A549 (cell line): ENCODE data around the gene PIK3R6. TPM values are rescaled to one million over a fixed set of nuclear protein-coding genes. Genes with fewer than 3 reads are reported as not detected.

Experiments used
- ATAC-seq, 2 experiments: fragments of 200-7000 bp in 1 of 2; fragments of >200 bp in 1 of 2; cut with Nextera tagmentation in 1 of 2; cut with Tn5 transposase in 1 of 2; 3 replicates each; pipeline versions ENCODE4 v1.8.0 to v1.9.1; 2018 to 2020; ENCODE audit warnings: mild to moderate bottlenecking in 1 of 2, moderate library complexity in 1 of 2
- CTCF ChIA-PET: fragments of 300-600 bp; sonication (Branson Sonifier 250); formaldehyde crosslinking; extraction: SDS; loops from one replicate; lab custom pipeline; 2021; ENCODE audit warnings: antibody characterized with exemption, inconsistent platforms; lab: Yijun Ruan, JAX
- POLR2A ChIA-PET: fragments of 350-600 bp; formaldehyde crosslinking; extraction: SDS; loops from one replicate; lab custom pipeline; 2021; ENCODE audit warnings: antibody characterized with exemption, inconsistent platforms; lab: Yijun Ruan, JAX
- DNase-seq, 2 experiments: peaks; one replicate each; pipeline versions ENCODE4 v3.0.0 to v3.0.0-alpha.2; 2011 to 2016; ENCODE audit warnings: low read depth in 1 of 2, low spot score in 1 of 2
- FAIRE-seq: peaks from 2 replicates; lab custom pipeline; 2011; peaks lifted over from hg19 to GRCh38; lab: Jason Lieb, UNC
- H3K27ac ChIP-seq, 2 experiments: fragments of >200 bp; sonication (Bioruptor Twin); formaldehyde crosslinking; 3 replicates each; pipeline ENCODE4 v1.5.1; 2016 to 2017
- H3K4me1 ChIP-seq: fragments of >200 bp; sonication (Bioruptor Twin); formaldehyde crosslinking; 3 replicates; pipeline ENCODE4 v1.6.1; 2016
- H3K4me2 ChIP-seq: fragments of >200 bp; sonication (Bioruptor Twin); formaldehyde crosslinking; 3 replicates; pipeline ENCODE4 v1.6.1; 2016
- H3K4me3 ChIP-seq: fragments of >200 bp; sonication (Bioruptor Twin); formaldehyde crosslinking; 3 replicates; pipeline ENCODE4 v1.5.1; 2016
- H3K9me3 ChIP-seq: fragments of >200 bp; sonication (Bioruptor Twin); formaldehyde crosslinking; 3 replicates; pipeline ENCODE4 v1.6.1; 2016
- ATOH8 ChIP-seq: fragments of 250-450 bp; sonication (Bioruptor Pico); IDR thresholded peaks from 2 replicates; pipeline ENCODE4 v1.5.0; 2020; ENCODE audit warnings: low read depth, mild to moderate bottlenecking, moderate library complexity
- BCL3 ChIP-seq: fragments of >200 bp; sonication (Bioruptor Twin); formaldehyde crosslinking; IDR thresholded peaks from 3 replicates; pipeline ENCODE4 v1.6.1; 2016
- CHD4 ChIP-seq: fragments of 200-600 bp; sonication (generic); IDR thresholded peaks from 2 replicates; pipeline ENCODE4 v1.6.1; 2016; ENCODE audit warnings: antibody characterized with exemption, mild to moderate bottlenecking, borderline replicate concordance
- CTCF ChIP-seq: fragments of >200 bp; sonication (Bioruptor Twin); formaldehyde crosslinking; IDR thresholded peaks from 3 replicates; pipeline ENCODE4 v1.5.1; 2016
- E2F6 ChIP-seq: IDR thresholded peaks from 2 replicates; pipeline ENCODE4 v1.6.1; 2012; ENCODE audit warnings: low read depth, borderline replicate concordance
- EHF ChIP-seq: fragments of 250-450 bp; sonication (Bioruptor Pico); IDR thresholded peaks from 2 replicates; pipeline ENCODE4 v1.5.0; 2020; ENCODE audit warnings: mild to moderate bottlenecking
- FOSB ChIP-seq: fragments of 250-450 bp; sonication (Bioruptor Pico); IDR thresholded peaks from 2 replicates; pipeline ENCODE4 v1.5.0; 2020; ENCODE audit warnings: mild to moderate bottlenecking, moderate library complexity
- GATA3 ChIP-seq: IDR thresholded peaks from 2 replicates; pipeline ENCODE4 v1.6.1; 2012; ENCODE audit warnings: borderline replicate concordance
- HDAC2 ChIP-seq: fragments of 200-600 bp; sonication (generic); IDR thresholded peaks from 2 replicates; pipeline ENCODE4 v1.6.1; 2016
- HOXA7 ChIP-seq: fragments of 250-450 bp; sonication (Bioruptor Pico); IDR thresholded peaks from 2 replicates; pipeline ENCODE4 v1.5.0; 2020; ENCODE audit warnings: mild to moderate bottlenecking, moderate library complexity
- HOXB13 ChIP-seq: fragments of 250-450 bp; sonication (Bioruptor Pico); IDR thresholded peaks from 2 replicates; pipeline ENCODE4 v1.5.0; 2020; ENCODE audit warnings: low read depth, mild to moderate bottlenecking, moderate library complexity
- JUNB ChIP-seq: fragments of >200 bp; sonication (Bioruptor Twin); formaldehyde crosslinking; IDR thresholded peaks from 2 replicates; pipeline ENCODE4 v1.6.1; 2016
- KDM5A ChIP-seq: fragments of 200-600 bp; sonication (generic); IDR thresholded peaks from 2 replicates; pipeline ENCODE4 v1.6.1; 2016; ENCODE audit warnings: antibody characterized with exemption, mild to moderate bottlenecking
- MAX ChIP-seq: IDR thresholded peaks from 2 replicates; pipeline ENCODE4 v1.6.1; 2012
- MAZ ChIP-seq: fragments of 150-350 bp; IDR thresholded peaks from 2 replicates; pipeline ENCODE4 v1.6.1; 2014; ENCODE audit warnings: antibody characterized with exemption, low read depth, low read length, borderline replicate concordance
- POLR2AphosphoS2 ChIP-seq: conservative IDR thresholded peaks from 2 replicates; pipeline ENCODE4 v1.6.1; 2012; ENCODE audit warnings: low read length, improper control_type of control experiment, inconsistent platforms
- RAD21 ChIP-seq, 2 experiments: fragments of >200 bp in 1 of 2; sonication (Bioruptor Twin) in 1 of 2; formaldehyde crosslinking in 1 of 2; IDR thresholded peaks in 1 of 2; conservative IDR thresholded peaks in 1 of 2; 2 replicates in 1 of 2; 3 replicates in 1 of 2; pipeline ENCODE4 v1.6.1; 2012 to 2018; ENCODE audit warnings: inconsistent platforms in 1 of 2
- RCOR1 ChIP-seq: fragments of 150-350 bp; IDR thresholded peaks from 2 replicates; pipeline ENCODE4 v1.6.1; 2014; ENCODE audit warnings: antibody characterized with exemption, low read length, low read depth
- REST ChIP-seq: fragments of 200-600 bp; sonication (generic); IDR thresholded peaks from 2 replicates; pipeline ENCODE4 v1.6.1; 2016; ENCODE audit warnings: antibody characterized with exemption, mild to moderate bottlenecking, moderate library complexity
- RFX5 ChIP-seq: fragments of 450-650 bp; IDR thresholded peaks from 2 replicates; pipeline ENCODE4 v1.7.1; 2014; ENCODE audit warnings: antibody characterized with exemption, mild to moderate bottlenecking, moderate library complexity
- TFCP2L1 ChIP-seq: fragments of 250-450 bp; sonication (Bioruptor Pico); IDR thresholded peaks from 2 replicates; pipeline ENCODE4 v1.5.0; 2021; ENCODE audit warnings: mild to moderate bottlenecking
- TP53 ChIP-seq: fragments of 250-450 bp; sonication (Bioruptor Pico); IDR thresholded peaks from 2 replicates; pipeline ENCODE4 v1.5.0; 2021; ENCODE audit warnings: mild to moderate bottlenecking, moderate library complexity
- USF2 ChIP-seq: fragments of 450-650 bp; IDR thresholded peaks from 2 replicates; pipeline ENCODE4 v1.6.1; 2014; ENCODE audit warnings: antibody characterized with exemption
- WGBS: methylation state at CpG from one replicate; pipeline ENCODE4 v1.1.6; 2017; ENCODE audit errors: missing lambda C conversion rate; 5-methylcytosine and 5-hydroxymethylcytosine counted together
- polyA plus RNA-seq, 4 experiments: library from polyadenylated mRNA; depleted of rRNA in 3 of 4; stranded (reverse); fragments of >200 nt; fragmentation: RNase III in 1 of 4; extraction: RNeasy Plus Mini Kit Qiagen cat#74134 plus additional on column Dnase treatment in 1 of 4; gene quantifications; 2 replicates in 3 of 4; 3 replicates in 1 of 4; pipeline ENCODE4 v1.2.3, GENCODE V29; 2011 to 2017

PIK3R6 gene
- polyA plus RNA-seq, 2 of the 4 experiments (the other 2 are of a cell fraction), result not detected

GRCh38 chr17:8806926-8807550 lies 60.4 kb downstream of the PIK3R6 start:
- POLR2A ChIA-PET, result no interaction called here
- no peak for FAIRE-seq
- Histone ChIP-seq H3K4me3 (no peak overlapping the region), H3K4me2 (no peak overlapping the region), H3K4me1 (no peaks in the 10 kb centered on the region), H3K9me3 (peaks cover 28% of the 10 kb centered on the region), H3K27ac (no peak overlapping the region)
- 23% methylated on average over 4 of the region's 4 CpGs for WGBS
- DNase-seq, result no peak
- CTCF ChIA-PET, result interaction anchor here (1.3 to 5.6 kb wide), 4 partner anchors 18 to 88 kb away, joined by 5 to 38 read pairs (median 6); no protein-coding TSS in a partner anchor
- TF ChIP-seq TP53 (CRISPR knock-in tag) (no peak), ATOH8 (CRISPR knock-in tag) (no peak), KDM5A (no peak), MAX (no peak), CHD4 (no peak), RCOR1 (no peak), EHF (CRISPR knock-in tag) (no peak), MAZ (no peak), BCL3 (no peak), E2F6 (no peak), CTCF (no peak), TFCP2L1 (CRISPR knock-in tag) (no peak), HOXB13 (no peak), USF2 (no peak), RAD21 (conservative IDR thresholded peaks at IDR 0.05 in 1 of 2, IDR thresholded peaks at IDR 0.05 in 1 of 2) (no peak), HOXA7 (no peak)
- TF ChIP-seq, all 56 proteins: peak for 0
- ATAC-seq, result no peak

GRCh38 chr17:8806253-8806925 lies 61.1 kb downstream of the PIK3R6 start:
- ATAC-seq (no peak), FAIRE-seq (no peak), DNase-seq (no peak)
- no peak overlapping the region for H3K4me3 ChIP-seq
- POLR2A ChIA-PET, result no interaction called here
- no peaks in the 10 kb centered on the region for H3K4me1 ChIP-seq
- CTCF ChIA-PET, result interaction anchor here (1.3 to 5.6 kb wide), 4 partner anchors 18 to 89 kb away, joined by 5 to 38 read pairs (median 6); no protein-coding TSS in a partner anchor
- peaks cover 27% of the 10 kb centered on the region for H3K9me3 ChIP-seq
- no peak overlapping the region for H3K4me2 ChIP-seq
- H3K27ac ChIP-seq, result no peak overlapping the region
- 21% methylated on average over 3 of the region's 3 CpGs for WGBS
- TF ChIP-seq REST, result no peak
- no peak for TF ChIP-seq JUNB
- no peak for TF ChIP-seq TFCP2L1 (CRISPR knock-in tag)
- no peak for TF ChIP-seq GATA3
- TF ChIP-seq BCL3, result no peak
- no peak for TF ChIP-seq POLR2AphosphoS2
- no peak for TF ChIP-seq FOSB (CRISPR knock-in tag)
- no peak for TF ChIP-seq E2F6
- no peak for TF ChIP-seq MAX
- no peak for TF ChIP-seq HDAC2
- no peak for TF ChIP-seq RFX5
